Thoracic aorta (tissue), 2 donors: Measurements from ENCODE around the gene NUP88. TPM values are rescaled to one million over a fixed set of nuclear protein-coding genes. Genes with fewer than 3 reads are reported as not detected.

Experiments used
- total RNA-seq, 2 donors: library from RNA; depleted of rRNA; stranded (reverse); fragments of >200 nt; gene quantifications; one replicate each; pipeline versions ENCODE4 v1.1.0 to v1.2.3, GENCODE V29; 2016

NUP88 gene
- total RNA-seq, 2 donors from 2014 or later = 74.1 to 95.0 TPM

Other genes starting within 250 kb of the NUP88 start
- 10 to 100 TPM in 1 of 2 donors, 1 to 10 TPM in 1; 8.4 to 15.8 TPM for gene ZNF594, start 227.8 kb downstream of the NUP88 start, total RNA-seq
- 10 to 100 TPM; 13.4 to 14.9 TPM for gene SCIMP, start 184.8 kb downstream of the NUP88 start, total RNA-seq
- 10 to 100 TPM; 36.4 to 47.0 TPM for gene RABEP1, start 137.4 kb downstream of the NUP88 start, total RNA-seq
- 10 to 100 TPM; 33.1 to 44.5 TPM for gene RPAIN, start 520 bp upstream of the NUP88 start, total RNA-seq
- gene C1QBP, start 19.5 kb upstream of the NUP88 start, total RNA-seq = 10 to 100 TPM; 37.0 to 71.7 TPM
- 10 to 100 TPM; 13.3 to 19.8 TPM for gene DHX33, start 49.3 kb upstream of the NUP88 start, total RNA-seq
- 10 to 100 TPM; 12.5 to 56.1 TPM for gene DERL2, start 66.5 kb upstream of the NUP88 start, total RNA-seq
- gene MIS12, start 66.9 kb upstream of the NUP88 start, total RNA-seq = 10 to 100 TPM; 10.3 to 12.8 TPM
- gene NLRP1, start 164.8 kb upstream of the NUP88 start, total RNA-seq = 10 to 100 TPM; 62.7 to 73.2 TPM